MM.1S (cell line): ENCODE measurements around the gene ZNF618.

Experiments used
- DNase-seq: peaks from one replicate; pipeline ENCODE4 v3.0.0-alpha.2; 2015
- H2AFZ ChIP-seq: fragments of 300-600 bp; sonication (generic); 2 replicates; pipeline ENCODE4 v1.6.0; 2016; ENCODE audit warnings: antibody characterized with exemption, low read length
- H3F3A ChIP-seq: fragments of 300-600 bp; sonication (generic); 2 replicates; pipeline ENCODE4 v1.6.1; 2016; ENCODE audit warnings: mild to moderate bottlenecking, antibody characterized with exemption, low read length, moderate library complexity, mixed read lengths; ENCODE audit not compliant: insufficient read depth
- H3K27ac ChIP-seq: fragments of 300-600 bp; sonication (generic); 2 replicates; pipeline ENCODE4 v1.5.1; 2016; ENCODE audit warnings: mild to moderate bottlenecking, low read length
- H3K27me3 ChIP-seq: fragments of 300-600 bp; sonication (generic); replicated peaks from 2 replicates; pipeline ENCODE4 v1.6.0; 2016; ENCODE audit warnings: low read length; ENCODE audit not compliant: insufficient read depth
- H3K36me3 ChIP-seq: fragments of 300-600 bp; sonication (generic); replicated peaks from 2 replicates; pipeline ENCODE4 v1.6.1; 2016; ENCODE audit warnings: mild to moderate bottlenecking, low read length, mixed read lengths; ENCODE audit not compliant: insufficient read depth
- H3K4me1 ChIP-seq: fragments of 300-600 bp; sonication (generic); 2 replicates; pipeline ENCODE4 v1.6.1; 2016; ENCODE audit warnings: low read length, mixed read lengths
- H3K4me2 ChIP-seq: fragments of 300-600 bp; sonication (generic); 2 replicates; pipeline ENCODE4 v1.6.0; 2016; ENCODE audit warnings: low read depth, low read length
- H3K4me3 ChIP-seq: fragments of 300-600 bp; sonication (generic); 2 replicates; pipeline ENCODE4 v1.5.1; 2016; ENCODE audit warnings: low read length, mixed read lengths
- H3K79me2 ChIP-seq: fragments of 300-600 bp; sonication (generic); 2 replicates; pipeline ENCODE4 v1.6.1; 2016; ENCODE audit warnings: mixed run types, low read length, mixed read lengths
- H3K9ac ChIP-seq: fragments of 300-600 bp; sonication (generic); 2 replicates; pipeline ENCODE4 v1.6.1; 2016; ENCODE audit warnings: low read length, mixed read lengths
- H3K9me2 ChIP-seq: fragments of 300-600 bp; sonication (generic); replicated peaks from 2 replicates; pipeline ENCODE4 v1.6.1; 2016; ENCODE audit warnings: mild to moderate bottlenecking, low read length, mixed read lengths; ENCODE audit not compliant: insufficient read depth
- H3K9me3 ChIP-seq: fragments of 300-600 bp; sonication (generic); replicated peaks from 2 replicates; pipeline ENCODE4 v1.6.1; 2016; ENCODE audit warnings: mild to moderate bottlenecking, low read length, mixed read lengths; ENCODE audit not compliant: insufficient read depth
- H4K20me1 ChIP-seq: fragments of 300-600 bp; sonication (generic); 2 replicates; pipeline ENCODE4 v1.6.1; 2016; ENCODE audit warnings: mild to moderate bottlenecking, low read length, moderate library complexity, mixed read lengths; ENCODE audit not compliant: insufficient read depth
- EZH2 ChIP-seq: fragments of 300-600 bp; sonication (generic); optimal IDR thresholded peaks from 2 replicates; pipeline ENCODE3; 2017; ENCODE audit warnings: low read depth, mild to moderate bottlenecking, antibody characterized with exemption, low read length, mixed read lengths
- EZH2phosphoT487 ChIP-seq: fragments of 300-600 bp; sonication (generic); IDR thresholded peaks from 2 replicates; pipeline ENCODE4 v1.6.1; 2018; ENCODE audit warnings: antibody characterized with exemption, low read length
- TF ChIP-seq, protein P1 (sequence below): fragments of 300-600 bp; sonication (generic); IDR thresholded peaks from 2 replicates; pipeline ENCODE4 v1.5.1; 2016; ENCODE audit warnings: antibody characterized with exemption, low read length, mixed read lengths

ZNF618 gene

DNA sequence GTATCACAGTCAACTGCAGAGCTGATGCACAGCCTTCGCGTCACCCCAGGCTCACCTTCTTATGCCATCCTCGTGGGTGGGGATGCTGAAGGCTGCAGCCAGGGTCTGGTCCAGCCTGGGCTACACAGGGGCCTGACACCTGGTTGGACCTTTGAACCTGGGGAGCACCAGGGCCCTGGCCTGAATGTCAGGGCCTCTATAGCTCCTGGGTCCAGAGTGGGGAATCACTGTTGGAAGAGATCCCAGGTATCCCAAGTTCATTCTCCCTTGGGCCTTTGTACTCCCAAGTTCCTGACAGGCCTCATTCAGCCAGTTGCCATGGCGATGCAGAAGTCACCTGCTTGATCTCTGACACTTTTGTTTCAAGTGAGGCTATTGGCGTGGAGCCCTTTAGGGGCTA lies 43.8 kb downstream of the ZNF618 start:
- Histone ChIP-seq H3K27ac (no peak overlapping the region), H3K4me2 (no peak overlapping the region), H3K9me3 (no peaks in the 10 kb centered on the region), H3K4me3 (no peak overlapping the region), H3K4me1 (no peaks in the 10 kb centered on the region), H4K20me1 (no peaks in the 10 kb centered on the region), H3K79me2 (no peaks in the 10 kb centered on the region), H3K9me2 (no peaks in the 10 kb centered on the region), H3K36me3 (no peaks in the 10 kb centered on the region), H3K27me3 (no peaks in the 10 kb centered on the region), H3F3A (no peaks in the 10 kb centered on the region), H3K9ac (no peak overlapping the region), H2AFZ (no peak overlapping the region)
- TF ChIP-seq, protein P1, sequence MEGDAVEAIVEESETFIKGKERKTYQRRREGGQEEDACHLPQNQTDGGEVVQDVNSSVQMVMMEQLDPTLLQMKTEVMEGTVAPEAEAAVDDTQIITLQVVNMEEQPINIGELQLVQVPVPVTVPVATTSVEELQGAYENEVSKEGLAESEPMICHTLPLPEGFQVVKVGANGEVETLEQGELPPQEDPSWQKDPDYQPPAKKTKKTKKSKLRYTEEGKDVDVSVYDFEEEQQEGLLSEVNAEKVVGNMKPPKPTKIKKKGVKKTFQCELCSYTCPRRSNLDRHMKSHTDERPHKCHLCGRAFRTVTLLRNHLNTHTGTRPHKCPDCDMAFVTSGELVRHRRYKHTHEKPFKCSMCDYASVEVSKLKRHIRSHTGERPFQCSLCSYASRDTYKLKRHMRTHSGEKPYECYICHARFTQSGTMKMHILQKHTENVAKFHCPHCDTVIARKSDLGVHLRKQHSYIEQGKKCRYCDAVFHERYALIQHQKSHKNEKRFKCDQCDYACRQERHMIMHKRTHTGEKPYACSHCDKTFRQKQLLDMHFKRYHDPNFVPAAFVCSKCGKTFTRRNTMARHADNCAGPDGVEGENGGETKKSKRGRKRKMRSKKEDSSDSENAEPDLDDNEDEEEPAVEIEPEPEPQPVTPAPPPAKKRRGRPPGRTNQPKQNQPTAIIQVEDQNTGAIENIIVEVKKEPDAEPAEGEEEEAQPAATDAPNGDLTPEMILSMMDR = no peak
- TF ChIP-seq EZH2phosphoT487 = no peak
- no peak for TF ChIP-seq EZH2
- DNase-seq = no peak

DNA sequence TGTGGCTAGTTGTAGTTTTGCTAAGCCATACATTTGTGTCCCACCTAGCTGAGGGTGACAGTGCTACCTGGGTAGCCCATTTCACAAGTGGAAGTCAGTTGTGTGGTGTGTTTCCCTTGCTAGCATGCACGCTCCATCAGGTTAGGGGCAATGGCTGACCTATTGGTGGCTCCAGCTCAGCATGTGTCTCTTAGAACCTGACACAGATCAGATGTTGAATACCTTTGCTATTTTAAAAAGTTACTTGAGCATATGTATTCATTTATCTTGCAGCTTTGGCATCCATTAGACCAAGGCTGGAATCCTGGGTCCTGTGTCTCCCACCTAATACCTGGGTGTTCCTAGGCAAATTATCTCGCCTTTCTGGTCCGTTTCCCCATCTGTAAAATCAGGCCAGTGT lies 44.8 kb downstream of the ZNF618 start:
- DNase-seq = no peak
- H3K9me2 ChIP-seq = no peaks in the 10 kb centered on the region
- H2AFZ ChIP-seq = no peak overlapping the region
- H3F3A ChIP-seq = no peaks in the 10 kb centered on the region
- no peaks in the 10 kb centered on the region for H3K9me3 ChIP-seq
- no peak overlapping the region for H3K4me3 ChIP-seq
- H3K79me2 ChIP-seq = no peaks in the 10 kb centered on the region
- H3K4me2 ChIP-seq = no peak overlapping the region
- H3K36me3 ChIP-seq = no peaks in the 10 kb centered on the region
- H3K27ac ChIP-seq = no peak overlapping the region
- H3K27me3 ChIP-seq = no peaks in the 10 kb centered on the region
- no peaks in the 10 kb centered on the region for H3K4me1 ChIP-seq
- no peaks in the 10 kb centered on the region for H4K20me1 ChIP-seq
- TF ChIP-seq, protein P1 = no peak
- TF ChIP-seq EZH2 (no peak), EZH2phosphoT487 (no peak)
- no peak overlapping the region for H3K9ac ChIP-seq

DNA sequence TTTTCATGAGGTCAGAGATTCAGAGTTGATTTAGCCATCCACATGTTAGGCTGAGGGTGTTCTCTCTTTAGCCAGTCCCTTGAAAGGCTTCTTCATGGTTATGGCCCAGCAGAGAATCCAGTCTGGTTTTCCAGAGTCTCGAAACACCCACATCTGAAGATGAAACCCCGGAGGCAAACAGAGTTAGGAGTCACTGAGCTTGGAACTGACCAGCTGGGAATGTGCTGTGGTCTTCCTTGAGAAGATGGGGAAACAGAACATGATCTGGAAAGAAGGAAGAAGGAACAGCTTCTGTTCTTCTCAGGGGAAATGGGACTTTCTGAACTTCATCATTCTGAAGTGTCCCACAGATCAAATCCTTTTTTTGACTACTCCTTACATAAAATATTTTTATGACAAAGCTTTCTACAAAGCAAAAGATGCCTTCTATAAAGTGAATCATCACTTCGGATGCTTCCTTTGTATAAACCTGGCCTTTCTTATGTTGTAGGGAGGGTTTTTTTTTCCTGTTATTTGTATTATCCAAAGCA lies 45.4 kb downstream of the ZNF618 start:
- Histone ChIP-seq H3K4me2 (no peak overlapping the region), H3K36me3 (no peaks in the 10 kb centered on the region), H3K79me2 (no peaks in the 10 kb centered on the region), H3F3A (no peaks in the 10 kb centered on the region), H3K4me1 (no peaks in the 10 kb centered on the region), H3K9me3 (no peaks in the 10 kb centered on the region), H3K27me3 (no peaks in the 10 kb centered on the region), H4K20me1 (no peaks in the 10 kb centered on the region), H3K4me3 (no peak overlapping the region), H3K9me2 (no peaks in the 10 kb centered on the region), H3K9ac (no peak overlapping the region), H2AFZ (no peak overlapping the region), H3K27ac (no peak overlapping the region)
- no peak for TF ChIP-seq EZH2phosphoT487
- TF ChIP-seq, protein P1 = no peak
- no peak for TF ChIP-seq EZH2
- DNase-seq = no peak
